HG02852 (cell line): ENCODE results near the gene FOSB.

ENCODE experiments used
- ATAC-seq: cut with Tn5 transposase; IDR thresholded peaks from one replicate; pipeline ENCODE4 v1.9.1; 2021; ENCODE audit warnings: mild to moderate bottlenecking, moderate library complexity; ENCODE audit not compliant: unreplicated experiment

Gene FOSB

DNA sequence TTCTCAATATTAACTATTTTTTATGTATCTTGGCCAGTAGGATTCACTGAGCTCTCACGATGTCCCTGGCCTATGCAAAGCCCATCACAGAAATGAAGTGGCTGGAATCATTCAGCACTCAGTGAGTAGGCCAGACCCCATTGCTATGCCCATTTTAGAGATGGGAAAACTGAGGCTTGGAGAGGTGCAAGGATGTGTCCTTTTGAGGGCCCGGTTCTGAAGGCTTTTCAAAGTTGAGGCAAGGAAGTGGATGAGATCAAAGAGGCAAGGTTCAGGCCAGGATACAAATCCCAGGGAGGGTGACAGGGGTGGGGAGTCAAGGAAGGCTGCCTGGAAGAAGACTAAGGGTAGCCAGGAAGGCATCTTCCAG is 25.4 kb upstream of the FOSB start:
- no peak for ATAC-seq

DNA sequence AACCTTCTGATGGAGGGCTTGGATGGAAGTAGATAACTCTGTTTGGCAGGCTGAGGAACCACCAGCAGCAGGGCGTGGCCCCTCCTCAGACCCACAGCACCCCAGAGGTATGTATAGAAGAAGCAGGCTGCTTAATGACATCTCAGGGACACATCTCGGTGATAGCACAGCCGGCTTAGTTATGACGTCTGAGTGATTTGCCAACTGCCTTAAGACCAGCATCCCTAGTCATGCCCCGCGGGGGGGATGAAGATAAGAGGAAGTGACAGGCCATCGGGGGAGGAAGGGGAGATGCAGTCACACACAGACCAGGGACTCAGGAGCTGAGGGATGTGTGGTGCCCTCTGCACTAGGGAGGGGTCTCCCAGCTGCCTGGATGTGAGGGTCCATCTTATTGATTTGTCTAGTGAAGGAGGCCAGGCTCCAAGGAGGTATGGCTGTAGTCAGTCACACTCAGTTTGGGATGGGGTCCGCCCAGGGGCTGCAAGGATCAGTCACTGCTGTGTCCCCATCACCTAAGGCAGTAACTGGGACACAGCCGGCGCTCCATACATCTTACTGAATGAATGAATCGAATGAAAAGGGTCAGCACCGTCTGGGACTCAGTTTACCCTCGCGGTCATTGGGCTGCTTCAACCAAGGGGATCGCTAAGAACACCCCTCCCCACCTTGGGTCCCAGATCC is 24.9 kb upstream of the FOSB start:
- ATAC-seq, result no peak

DNA sequence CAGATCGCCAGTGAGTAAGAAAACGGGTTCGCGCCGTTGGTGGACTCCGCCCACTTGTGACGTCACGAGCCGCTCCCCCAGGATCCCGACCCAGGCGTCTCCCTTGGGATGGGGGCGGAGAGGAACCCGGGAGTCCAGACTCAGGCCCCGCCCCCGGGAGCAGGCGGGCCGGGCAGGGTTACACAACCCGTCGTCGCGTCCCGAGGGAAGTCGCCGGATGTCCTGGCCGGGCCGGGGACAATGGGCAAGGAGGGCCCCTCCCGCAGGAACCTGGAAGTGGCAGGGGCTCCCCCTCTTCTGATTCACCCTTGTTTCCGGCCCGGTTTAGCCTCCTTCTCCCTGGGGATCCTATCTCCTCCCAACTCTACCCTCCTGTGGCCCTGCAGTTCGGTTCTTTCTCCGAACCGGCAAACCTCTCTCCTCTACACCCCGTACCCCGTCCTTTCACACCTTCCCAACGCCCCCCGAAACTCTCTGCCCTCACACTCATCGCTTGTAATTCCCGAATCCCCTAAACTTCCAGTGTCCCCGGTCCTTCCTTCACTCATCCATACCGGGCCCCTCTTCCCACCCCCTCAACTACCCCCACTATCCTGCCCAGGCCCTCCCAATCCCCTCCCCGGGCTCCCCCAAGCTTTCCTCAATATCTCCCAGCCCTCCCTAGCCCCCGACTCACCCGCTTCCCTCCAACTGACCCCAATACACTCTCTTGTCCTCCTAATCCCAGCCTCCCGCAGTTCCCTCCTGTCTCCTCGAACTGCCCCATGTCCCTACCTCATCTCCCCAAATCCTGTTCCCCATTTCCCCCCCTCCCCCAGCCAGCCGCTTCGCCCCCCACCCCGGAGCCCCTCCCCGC is 24.1 kb upstream of the FOSB start:
- ATAC-seq, result no peak

DNA sequence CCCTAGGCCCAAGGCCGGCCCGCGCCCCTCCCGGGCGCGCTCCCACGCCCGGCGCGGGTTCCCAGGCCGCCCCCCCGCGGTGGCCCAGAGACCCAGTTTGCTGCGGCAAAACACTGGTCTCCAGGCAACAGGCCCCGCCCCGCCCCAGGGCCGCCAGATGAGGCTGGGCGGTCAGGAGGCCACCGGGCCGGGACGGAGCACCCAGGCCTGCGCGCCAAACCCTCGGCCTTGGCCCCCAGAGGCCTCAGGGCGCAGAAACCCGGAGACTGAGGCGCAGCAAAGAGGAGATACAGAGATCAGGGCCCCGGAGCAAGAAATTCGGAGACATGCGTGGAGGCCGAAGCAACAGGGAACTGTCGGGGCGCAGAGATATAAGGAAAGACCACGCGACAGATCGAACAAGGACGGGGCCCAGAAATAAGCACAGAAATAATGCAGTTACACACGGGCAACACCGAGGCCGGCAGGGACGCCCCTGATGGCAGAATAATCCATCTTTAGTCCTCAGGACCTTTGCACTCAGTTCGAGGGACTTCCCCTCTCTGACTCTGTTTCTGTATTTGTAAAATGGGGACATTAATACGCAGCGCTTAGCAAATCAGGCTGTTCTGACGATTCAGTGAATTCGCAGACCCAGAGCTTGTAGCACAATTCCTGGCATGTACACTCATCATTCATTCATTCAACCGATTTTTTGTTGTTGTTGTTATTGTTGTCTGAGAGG is 23.3 kb upstream of the FOSB start:
- peak; percentile 43 for ATAC-seq

DNA sequence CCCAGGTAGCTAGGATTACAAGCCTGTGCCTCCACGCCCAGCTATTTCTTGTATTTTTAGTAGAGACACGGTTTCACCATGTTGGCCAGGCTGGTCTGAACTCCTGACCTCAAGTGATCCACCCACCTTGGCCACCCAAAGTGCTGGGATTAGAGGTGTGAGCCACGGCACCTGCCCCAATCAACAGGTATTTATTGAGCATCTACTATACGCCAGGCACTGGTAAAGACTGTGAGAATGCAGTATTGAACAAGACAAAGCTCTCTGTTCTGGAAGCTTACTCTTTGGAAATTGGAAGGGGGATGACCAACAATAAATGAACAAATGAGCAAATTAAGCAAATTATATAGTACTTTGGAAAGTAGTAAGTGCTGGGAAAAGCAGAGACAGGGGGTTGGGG is 22.7 kb upstream of the FOSB start:
- no peak for ATAC-seq

DNA sequence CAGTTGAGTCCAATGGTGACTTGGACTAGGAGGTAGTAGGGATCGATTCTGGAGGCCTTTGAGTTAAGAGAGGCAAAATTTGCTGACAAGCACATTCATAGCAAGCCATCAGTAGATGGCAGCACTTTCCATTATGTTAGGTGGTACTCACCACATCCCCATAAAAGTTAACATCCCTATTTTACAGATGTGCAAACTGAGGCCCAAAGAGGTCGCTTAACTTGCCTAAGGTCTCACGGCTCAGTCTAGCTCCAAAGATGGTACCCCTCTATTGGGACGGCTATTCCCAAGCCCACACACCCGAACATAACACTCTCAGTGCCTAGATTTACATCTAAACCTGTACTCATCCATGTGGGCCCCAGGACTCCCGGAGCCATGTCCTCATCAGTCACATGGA is 21.5 kb upstream of the FOSB start:
- ATAC-seq, result no peak

DNA sequence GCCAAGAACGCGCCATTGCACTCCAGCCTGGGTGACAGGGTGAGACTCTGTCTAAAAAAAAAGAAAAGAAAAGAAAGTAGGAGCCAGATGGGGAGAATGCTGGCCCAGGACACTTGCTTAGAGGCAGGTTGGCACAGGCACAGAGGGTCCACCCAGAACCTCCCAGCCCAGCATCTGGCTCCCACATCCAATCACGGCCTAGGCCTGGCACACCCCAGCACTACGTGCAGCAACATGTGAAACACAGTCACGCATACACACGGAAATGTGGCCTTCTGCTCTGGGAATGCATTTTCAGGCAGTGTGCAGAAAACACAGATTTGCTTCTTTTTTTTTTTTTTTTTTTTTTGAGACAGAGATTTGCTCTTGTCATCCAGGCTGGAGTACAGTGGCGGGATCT is 20.9 kb upstream of the FOSB start:
- no peak for ATAC-seq

DNA sequence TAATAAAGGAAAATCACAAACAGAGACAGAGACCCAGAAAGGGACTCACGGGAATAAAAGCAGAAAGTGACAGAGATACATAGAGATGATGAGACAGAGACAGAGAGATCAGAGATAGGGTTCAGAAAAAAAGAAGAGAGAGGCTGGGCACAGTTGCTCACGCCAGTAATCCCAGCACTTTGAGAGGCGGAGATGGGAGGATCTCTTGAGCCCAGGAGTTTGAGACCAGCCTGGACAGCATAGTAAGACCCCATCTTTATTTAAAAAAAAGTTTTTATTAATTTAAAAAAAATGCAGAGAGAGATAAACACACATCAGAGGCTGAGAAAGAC is 19.4 kb upstream of the FOSB start:
- no peak for ATAC-seq

DNA sequence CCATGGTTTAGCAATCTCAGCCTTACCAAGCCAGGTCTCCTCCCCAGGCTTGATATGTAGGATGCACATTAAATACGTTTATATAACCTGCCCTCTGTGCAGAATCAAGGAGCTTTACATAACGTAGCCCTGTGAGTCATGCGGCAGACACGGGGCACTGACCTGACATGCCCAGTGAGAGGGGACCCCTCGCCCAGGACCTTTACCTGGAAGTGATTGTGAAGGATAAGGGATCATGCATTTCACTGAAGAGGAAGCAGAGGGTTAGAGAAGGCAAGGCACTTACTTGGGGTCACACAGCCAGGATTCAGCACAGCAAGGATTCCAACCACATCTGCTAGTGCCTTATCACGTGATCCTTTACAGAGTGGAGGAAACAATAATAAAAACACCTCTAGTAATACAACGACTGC is 18.9 kb upstream of the FOSB start:
- no peak for ATAC-seq

DNA sequence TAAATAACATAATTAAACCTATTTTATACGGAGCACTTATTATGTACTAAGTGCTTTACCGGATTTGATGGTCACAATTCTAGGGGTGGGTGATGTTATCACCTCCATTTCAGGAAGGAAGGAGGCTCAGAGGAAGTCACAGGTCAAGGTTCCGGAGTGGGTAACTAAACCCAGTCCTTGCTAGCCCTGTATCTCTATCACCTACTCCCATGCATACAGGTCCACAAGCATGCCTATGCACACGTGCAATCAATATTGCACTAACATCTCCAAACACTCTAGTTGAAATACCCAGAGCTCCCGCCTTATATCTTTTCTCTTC is 17.8 kb upstream of the FOSB start:
- no peak for ATAC-seq

DNA sequence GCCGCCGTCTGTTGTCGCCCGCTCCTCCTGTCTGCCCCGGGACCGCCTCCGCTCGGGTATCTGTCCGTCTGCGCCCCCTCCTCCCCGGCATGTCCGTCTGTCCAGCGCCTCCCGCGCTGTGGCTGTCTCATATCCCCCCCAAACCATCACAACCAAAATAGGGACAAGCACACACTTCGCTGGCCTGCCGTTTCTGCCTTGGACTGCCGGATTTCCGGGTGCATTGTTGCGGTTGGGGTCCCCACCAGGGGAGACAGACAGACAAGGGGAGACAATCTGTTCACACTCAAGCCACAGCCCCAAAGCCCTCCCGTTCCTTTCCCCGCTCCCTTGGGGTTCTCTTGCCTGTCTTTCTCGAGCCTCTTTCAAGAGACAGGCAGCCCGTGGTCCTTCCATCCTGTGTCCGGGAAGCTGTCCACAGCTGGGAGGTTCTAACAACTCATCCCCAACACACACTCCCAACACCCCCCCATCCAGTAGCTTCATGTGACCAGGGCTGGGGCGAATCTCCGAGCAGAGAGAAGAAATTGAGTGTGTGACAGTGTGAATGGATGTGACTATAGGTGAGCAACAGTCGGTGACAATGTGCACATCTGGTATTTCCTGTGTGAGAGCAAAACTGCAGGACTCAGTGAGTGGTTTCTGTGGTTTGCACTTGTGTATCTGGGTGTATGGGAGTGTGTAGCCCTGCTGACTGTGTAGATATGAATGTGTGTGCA is 16.5 kb upstream of the FOSB start:
- ATAC-seq, result peak; percentile 22

DNA sequence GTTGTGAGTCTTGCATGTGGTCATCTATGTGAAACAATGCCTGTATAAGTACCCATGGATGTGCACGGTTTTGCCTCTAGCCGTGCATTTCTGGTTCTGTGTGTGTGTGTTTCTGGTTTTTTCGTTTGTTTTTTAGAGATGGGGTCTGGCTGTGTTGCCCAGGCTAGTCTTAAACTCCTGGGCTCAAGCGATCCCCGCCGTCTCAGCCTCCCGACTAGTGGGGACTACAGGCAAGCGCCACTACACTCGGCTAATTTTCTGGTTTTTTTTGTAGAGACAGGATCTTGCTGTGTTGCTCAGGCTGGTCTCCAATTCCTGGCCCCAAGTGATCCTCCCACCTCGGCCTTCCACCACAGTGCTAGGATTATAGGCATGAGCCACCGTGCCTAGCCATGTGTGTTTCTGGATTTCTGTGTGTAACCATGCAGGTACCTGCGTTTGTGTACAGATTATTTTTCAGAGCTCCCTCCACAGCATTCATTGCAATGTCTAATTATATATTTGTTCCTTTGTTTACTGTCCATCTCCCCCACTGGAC is 15.9 kb upstream of the FOSB start:
- ATAC-seq, result no peak

DNA sequence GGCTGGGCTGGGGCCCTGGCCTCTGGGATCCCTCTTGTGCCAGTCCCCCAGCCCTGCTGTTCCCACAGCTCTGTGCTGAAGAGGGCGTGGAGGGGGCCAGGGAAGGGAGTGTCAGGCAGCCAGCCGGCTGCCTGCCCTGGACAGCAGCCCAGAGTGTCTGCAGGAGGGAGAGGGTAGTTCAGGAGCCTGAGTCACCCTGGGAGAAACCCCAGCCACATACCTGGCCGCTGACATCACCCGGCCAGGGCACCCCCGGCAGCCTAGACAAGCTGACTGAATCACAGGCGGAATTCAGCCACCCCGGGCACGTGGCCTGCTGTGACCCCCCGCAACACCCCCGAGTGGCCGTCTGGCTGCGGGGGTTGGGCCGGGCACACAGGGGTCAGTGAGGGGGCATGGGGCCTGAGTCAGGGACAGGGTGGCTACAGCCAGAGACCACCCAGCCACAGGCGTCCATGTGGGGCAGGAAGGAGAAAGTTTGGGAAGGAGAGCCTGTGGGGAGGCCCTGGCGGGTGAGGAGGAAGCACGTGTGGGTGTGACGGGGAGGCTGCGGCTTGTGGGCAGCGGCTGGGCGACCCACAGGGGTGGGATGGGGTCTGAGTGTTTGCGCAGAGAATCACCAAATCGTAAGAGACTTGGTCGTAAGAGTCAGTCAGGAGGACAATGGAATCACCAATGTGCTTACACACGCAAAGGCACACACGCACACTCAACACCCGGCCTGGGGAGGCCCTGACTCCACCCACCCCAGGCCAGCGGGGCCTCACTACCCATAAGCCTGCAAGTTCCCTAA is 11.9 kb upstream of the FOSB start:
- no peak for ATAC-seq

DNA sequence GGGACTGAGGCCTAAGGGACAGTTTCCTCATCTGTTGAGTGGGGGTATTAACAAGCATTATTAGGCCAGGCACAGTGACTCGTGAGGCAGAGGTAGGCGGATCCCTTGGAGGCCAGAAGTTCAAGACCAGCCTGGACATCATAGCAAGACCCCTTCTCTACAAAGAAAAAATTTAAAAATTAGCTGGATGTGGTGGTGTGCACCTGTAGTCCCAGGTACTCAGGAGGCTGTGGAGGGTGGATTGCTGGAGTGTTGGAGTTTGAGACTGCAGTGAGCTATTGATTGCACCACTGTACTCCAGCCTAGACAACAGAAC is 11.3 kb upstream of the FOSB start:
- ATAC-seq, result no peak

DNA sequence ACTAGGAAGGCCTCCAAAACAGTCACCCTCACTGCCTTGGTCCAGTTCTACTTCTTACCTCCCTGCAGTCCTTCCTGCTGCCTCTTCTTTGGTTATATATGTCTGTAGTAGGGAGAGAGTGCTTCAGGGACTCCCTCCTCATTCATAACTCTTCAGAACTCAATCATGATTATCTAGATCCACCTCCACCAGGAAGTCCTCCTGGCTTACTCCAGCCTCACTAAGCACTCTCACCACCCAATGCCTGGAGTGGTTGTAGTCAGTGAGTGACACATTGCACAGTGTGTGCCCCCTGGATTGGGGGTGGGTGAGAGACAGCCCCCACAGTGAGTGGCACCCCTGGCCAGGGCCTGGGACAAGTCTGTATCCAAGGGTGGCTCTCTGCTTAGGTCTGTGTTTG is 10.0 kb upstream of the FOSB start:
- no peak for ATAC-seq

DNA sequence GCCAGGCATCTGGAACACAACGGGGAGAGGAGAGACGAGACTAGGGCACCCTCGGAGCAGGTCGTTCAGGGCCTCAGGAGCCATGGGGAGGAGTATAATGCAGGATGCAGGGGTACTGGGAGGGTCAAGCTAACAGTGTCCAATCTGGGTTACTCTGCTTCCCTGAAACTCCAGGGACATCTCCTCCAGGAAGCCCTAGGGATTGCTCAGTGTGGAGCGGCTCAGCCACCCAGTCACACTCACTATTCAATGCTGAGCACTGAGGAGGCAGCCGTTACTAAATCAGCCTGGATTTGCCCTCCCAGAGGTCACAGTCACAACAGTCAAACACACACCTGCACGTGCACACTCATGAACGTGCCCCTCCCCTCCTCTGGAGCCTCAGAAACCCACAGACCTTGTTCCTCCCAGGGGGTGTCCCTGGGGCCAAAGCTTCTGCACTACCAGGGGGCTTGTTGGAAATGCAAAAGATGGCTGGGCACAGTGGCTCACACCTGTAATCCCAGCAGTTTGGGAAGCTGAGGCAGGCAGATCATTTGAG is 6.9 kb upstream of the FOSB start:
- ATAC-seq, result no peak

DNA sequence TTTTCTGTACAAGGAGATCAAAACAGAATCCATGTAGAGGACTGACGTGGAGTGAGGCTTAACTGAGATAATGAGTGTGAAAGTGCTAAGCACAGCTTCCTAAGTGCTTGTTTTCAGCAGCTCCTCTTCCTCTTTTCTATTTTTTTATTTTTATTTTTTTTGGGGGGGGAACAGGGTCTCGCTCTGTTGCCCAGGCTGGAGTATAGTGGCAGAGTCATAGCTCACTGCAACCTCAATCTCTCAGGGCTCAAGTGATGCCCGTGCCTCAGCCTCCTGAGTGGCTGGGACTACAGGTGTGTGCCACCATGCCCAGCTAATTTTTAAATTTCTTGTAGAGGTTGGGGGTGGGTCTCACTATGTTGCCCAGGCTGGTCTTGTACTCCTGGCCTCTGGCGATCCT is 5.6 kb upstream of the FOSB start:
- no peak for ATAC-seq

DNA sequence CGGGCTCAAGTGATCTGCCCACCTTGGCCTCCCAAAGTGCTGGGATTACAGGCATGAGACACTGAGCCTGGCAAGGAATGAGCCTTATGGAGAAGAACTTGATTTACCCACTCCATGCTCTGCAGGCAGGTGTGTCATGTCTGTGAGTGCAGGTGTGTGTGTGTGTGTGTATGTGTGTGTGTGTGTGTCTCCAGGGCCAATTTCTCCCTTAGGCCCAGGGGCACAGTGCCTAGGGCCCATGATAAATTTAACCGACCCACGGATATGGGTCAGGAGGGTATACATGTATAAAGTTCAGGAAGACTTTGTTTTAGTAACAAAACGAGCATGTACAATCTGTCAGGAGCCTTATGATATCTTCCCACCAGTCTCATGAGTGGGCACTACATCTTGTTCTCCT is 4.6 kb upstream of the FOSB start:
- no peak for ATAC-seq

DNA sequence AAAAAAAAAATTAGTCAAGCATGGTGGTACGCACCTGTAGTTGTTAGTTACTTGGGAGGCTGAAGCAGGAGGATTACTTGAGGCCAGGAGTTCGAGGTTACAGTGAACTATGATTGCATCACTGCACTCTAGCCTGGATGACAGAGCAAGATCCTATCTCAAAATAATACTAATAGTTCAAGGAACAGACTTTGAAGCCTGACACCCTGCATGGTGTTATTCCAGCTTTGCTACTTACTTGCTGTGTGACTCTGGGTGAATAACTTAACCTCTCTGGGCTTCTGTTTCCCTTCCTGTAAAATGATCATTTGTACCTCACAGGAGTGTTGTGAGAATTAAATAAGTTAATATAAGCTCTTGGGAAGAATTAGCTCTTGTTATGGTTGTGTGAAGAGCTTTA is 3.5 kb upstream of the FOSB start:
- no peak for ATAC-seq

DNA sequence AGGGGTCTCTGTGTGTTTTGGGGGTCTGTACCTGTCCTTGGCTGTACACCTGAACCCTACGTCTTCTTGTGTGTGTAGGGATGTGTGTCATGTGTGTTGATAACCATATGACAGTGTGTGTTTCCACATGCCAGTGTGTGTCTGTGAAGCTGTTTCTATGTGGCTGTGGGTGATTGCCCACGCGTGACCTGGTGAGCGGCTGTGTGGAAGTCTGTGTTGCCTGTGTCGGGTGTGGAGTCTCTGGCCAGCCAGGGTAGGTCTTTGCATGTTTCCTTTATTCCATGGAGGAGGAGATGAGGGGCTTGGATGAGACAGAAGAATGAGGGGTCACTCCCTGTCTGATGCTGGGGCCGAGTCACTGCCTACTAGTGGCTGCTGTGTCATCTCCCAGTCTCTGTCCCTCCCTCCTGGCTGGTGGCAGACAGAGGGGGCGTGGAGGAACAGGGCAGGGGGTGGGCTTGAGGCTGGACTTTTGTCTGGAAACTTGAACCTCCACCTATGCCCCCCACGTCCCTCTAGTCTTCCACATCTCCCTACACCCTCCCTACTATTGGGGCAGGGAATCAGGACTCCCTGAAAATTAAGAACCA is 2.8 kb upstream of the FOSB start:
- no peak for ATAC-seq
